ENCODE data around the gene VLDLR.

Gene VLDLR

DNA sequence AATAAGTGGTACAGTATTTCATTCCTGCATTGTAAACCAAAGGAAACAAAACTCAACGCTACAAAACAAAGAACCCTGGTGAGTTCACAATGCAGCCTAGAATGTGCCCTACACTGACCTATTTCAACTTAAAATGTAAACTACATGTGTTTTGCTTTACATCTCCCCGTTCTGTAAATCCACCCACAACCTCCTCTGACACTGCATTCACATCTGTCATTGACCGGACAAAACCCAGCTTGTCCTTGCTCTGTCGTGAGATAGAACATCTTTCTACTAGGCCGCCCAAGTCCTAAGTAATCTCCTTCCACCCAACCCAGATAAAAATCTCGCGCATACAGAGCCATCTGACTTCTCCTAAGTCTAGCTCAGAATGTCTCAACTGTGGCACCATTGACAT, 6.1 kb upstream of the VLDLR start:
- no peak for TF ChIP-seq FOXP2 (optimal IDR thresholded peaks at IDR 0.05; ENCODE audit: borderline replicate concordance, extremely low read depth, extremely low read length, insufficient read depth)
- no peak for TF ChIP-seq SIN3A (IDR thresholded peaks at IDR 0.05; ENCODE audit: borderline replicate concordance, insufficient read depth, low read length)
- no peak for TF ChIP-seq POLR2AphosphoS5 (IDR thresholded peaks at IDR 0.05; ENCODE audit: low read depth, low read length)
- no peak for TF ChIP-seq TAF1 (IDR thresholded peaks at IDR 0.05; ENCODE audit: borderline replicate concordance, insufficient read depth, low read length)
- TF ChIP-seq, protein P1, sequence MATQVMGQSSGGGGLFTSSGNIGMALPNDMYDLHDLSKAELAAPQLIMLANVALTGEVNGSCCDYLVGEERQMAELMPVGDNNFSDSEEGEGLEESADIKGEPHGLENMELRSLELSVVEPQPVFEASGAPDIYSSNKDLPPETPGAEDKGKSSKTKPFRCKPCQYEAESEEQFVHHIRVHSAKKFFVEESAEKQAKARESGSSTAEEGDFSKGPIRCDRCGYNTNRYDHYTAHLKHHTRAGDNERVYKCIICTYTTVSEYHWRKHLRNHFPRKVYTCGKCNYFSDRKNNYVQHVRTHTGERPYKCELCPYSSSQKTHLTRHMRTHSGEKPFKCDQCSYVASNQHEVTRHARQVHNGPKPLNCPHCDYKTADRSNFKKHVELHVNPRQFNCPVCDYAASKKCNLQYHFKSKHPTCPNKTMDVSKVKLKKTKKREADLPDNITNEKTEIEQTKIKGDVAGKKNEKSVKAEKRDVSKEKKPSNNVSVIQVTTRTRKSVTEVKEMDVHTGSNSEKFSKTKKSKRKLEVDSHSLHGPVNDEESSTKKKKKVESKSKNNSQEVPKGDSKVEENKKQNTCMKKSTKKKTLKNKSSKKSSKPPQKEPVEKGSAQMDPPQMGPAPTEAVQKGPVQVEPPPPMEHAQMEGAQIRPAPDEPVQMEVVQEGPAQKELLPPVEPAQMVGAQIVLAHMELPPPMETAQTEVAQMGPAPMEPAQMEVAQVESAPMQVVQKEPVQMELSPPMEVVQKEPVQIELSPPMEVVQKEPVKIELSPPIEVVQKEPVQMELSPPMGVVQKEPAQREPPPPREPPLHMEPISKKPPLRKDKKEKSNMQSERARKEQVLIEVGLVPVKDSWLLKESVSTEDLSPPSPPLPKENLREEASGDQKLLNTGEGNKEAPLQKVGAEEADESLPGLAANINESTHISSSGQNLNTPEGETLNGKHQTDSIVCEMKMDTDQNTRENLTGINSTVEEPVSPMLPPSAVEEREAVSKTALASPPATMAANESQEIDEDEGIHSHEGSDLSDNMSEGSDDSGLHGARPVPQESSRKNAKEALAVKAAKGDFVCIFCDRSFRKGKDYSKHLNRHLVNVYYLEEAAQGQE (IDR thresholded peaks at IDR 0.05; ENCODE audit: insufficient read depth in 1 of 2, low read depth in 2 of 2, low read length in 2 of 2), result no peak

DNA sequence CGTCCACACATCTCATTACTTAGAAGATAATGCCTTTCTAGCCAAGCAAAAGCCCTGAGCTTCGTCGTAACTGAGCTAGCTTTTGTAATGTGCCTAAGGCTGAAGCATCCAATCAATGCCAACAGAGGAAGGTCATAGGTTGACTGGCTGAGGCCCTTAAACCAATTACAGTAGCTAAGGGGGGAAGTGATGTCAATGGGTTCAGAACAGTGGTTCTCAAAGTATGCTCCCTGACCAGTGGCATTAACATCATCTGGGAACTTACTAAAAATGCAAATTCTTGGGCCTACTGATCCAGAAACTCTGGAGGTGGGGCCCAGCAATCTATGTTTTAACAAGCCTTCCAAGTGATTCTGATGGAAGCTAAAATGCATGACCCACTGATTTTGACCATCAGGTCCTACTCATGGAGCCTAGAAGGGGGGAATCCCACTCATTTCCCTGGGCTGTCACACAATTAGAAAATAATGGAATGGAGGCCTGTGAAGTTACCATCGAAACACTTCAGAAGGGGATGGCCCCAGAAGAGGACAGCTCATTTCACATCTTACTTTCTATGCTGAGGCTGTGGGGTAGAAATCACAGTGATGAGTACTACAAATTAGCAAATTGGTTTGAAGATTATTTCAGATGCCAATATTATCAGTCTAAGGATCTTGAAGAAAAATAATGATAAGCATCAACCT, 4.8 kb upstream of the VLDLR start:
- TF ChIP-seq TAF1 (IDR thresholded peaks at IDR 0.05; ENCODE audit: borderline replicate concordance, insufficient read depth, low read length), result no peak
- no peak for TF ChIP-seq POLR2AphosphoS5 (IDR thresholded peaks at IDR 0.05; ENCODE audit: low read depth, low read length)
- no peak for TF ChIP-seq SIN3A (IDR thresholded peaks at IDR 0.05; ENCODE audit: borderline replicate concordance, insufficient read depth, low read length)
- no peak for TF ChIP-seq FOXP2 (optimal IDR thresholded peaks at IDR 0.05; ENCODE audit: borderline replicate concordance, extremely low read depth, extremely low read length, insufficient read depth)
- TF ChIP-seq, protein P1 (IDR thresholded peaks at IDR 0.05; ENCODE audit: insufficient read depth in 1 of 2, low read depth in 2 of 2, low read length in 2 of 2), result no peak

DNA sequence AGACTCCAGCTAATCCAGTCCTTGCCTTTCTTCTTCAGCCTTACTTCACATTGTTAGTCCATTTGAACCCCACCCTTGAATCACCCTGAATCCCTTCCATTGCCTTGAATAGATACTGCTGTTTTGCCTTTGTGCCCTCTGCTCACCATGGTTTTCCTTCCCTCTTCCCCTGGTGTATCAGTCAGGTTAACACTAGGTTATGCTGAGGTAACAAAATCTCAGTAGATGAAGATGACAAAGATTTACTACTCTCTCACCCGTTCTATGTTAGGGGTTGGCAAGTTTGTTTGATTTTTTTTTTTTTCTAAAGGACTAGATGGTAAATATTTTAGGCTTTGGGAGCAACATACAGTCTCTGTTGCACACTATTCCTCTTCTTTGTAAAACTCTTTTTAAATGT, 3.3 kb upstream of the VLDLR start:
- TF ChIP-seq POLR2AphosphoS5 (IDR thresholded peaks at IDR 0.05; ENCODE audit: low read depth, low read length) (no peak), SIN3A (IDR thresholded peaks at IDR 0.05; ENCODE audit: borderline replicate concordance, insufficient read depth, low read length) (no peak), TAF1 (IDR thresholded peaks at IDR 0.05; ENCODE audit: borderline replicate concordance, insufficient read depth, low read length) (no peak), FOXP2 (optimal IDR thresholded peaks at IDR 0.05; ENCODE audit: borderline replicate concordance, extremely low read depth, extremely low read length, insufficient read depth) (no peak)
- TF ChIP-seq, protein P1 (IDR thresholded peaks at IDR 0.05; ENCODE audit: insufficient read depth in 1 of 2, low read depth in 2 of 2, low read length in 2 of 2), result no peak

DNA sequence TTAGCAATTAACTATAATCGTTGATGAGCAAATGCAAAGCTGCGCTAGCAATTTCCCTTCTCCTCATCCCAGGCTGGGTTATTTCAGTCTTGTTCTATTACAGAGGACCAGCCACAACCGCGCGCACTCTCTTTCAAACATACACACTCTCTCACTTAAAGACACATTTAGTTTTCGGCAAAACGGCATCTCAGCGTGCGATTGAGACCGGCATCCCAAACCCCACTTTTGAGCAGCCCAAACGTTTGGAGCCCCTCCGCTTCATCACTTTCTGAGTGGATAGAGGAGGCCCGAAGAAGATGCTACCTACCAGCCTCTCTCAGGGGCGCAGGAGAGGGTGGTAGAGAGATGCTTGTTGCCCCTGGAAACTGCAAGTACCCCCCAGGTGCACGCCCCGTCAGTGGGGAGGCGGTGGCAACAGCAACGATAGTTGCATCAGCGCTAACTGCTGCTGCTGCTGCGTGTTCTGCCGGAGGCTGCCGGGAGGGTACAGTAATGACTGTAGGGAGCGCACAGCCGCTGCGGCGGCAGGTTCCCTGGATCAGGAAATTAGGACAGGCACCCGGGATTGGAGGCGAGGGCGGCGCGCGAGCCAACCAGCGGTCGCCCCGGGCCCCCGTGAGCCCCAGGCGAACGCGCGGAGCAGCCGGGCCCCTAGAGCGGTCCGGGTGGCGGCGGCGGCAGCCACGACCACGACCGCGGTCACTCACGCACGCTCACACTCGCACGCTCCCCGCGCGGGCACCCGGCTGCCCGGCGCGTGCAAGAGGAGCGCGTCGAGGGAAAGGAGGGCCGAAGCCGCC, 467 bp upstream of the VLDLR start:
- TF ChIP-seq, protein P1 (IDR thresholded peaks at IDR 0.05; ENCODE audit: insufficient read depth in 1 of 2, low read depth in 2 of 2, low read length in 2 of 2), result no peak
- no peak for TF ChIP-seq POLR2AphosphoS5 (IDR thresholded peaks at IDR 0.05; ENCODE audit: low read depth, low read length)
- no peak for TF ChIP-seq TAF1 (IDR thresholded peaks at IDR 0.05; ENCODE audit: borderline replicate concordance, insufficient read depth, low read length)
- peak; percentile 33 for TF ChIP-seq FOXP2 (optimal IDR thresholded peaks at IDR 0.05; ENCODE audit: borderline replicate concordance, extremely low read depth, extremely low read length, insufficient read depth)
- no peak for TF ChIP-seq SIN3A (IDR thresholded peaks at IDR 0.05; ENCODE audit: borderline replicate concordance, insufficient read depth, low read length)
